IMR-90 (cell line): Measurements from ENCODE around the gene SMAD2.

ENCODE experiments used
- BHLHE40 ChIP-seq: fragments of 150-350 bp; IDR thresholded peaks from 2 replicates; pipeline ENCODE4 v1.6.1; 2016; ENCODE audit warnings: mild to moderate bottlenecking, low read depth, low read length
- FOS ChIP-seq: fragments of 150-350 bp; IDR thresholded peaks from 2 replicates; pipeline ENCODE4 v1.6.1; 2016; ENCODE audit warnings: low read depth, low read length
- MAZ ChIP-seq: IDR thresholded peaks from 2 replicates; pipeline ENCODE4 v1.6.1; 2012; ENCODE audit warnings: low read depth, mild to moderate bottlenecking, low read length, improper control_type of control experiment, moderate library complexity, borderline replicate concordance
- POLR2A ChIP-seq: IDR thresholded peaks from 2 replicates; pipeline ENCODE4 v1.6.1; 2012; ENCODE audit warnings: mild to moderate bottlenecking, low read depth, low read length
- RCOR1 ChIP-seq: IDR thresholded peaks from 2 replicates; pipeline ENCODE4 v1.6.1; 2012; ENCODE audit warnings: mild to moderate bottlenecking, low read length, improper control_type of control experiment; ENCODE audit not compliant: insufficient replicate concordance
- RFX5 ChIP-seq: IDR thresholded peaks from 2 replicates; pipeline ENCODE4 v1.8.0; 2012; ENCODE audit warnings: low read depth, mild to moderate bottlenecking, low read length, moderate library complexity
- TF ChIP-seq, protein P1 (sequence below): conservative IDR thresholded peaks from 2 replicates; pipeline ENCODE4 v1.5.1; 2012; ENCODE audit warnings: mild to moderate bottlenecking, low read depth, low read length, improper control_type of control experiment

GRCh38 chr18:47936952-47937351 lies 6.5 kb upstream of the SMAD2 start:
- TF ChIP-seq, protein P1, sequence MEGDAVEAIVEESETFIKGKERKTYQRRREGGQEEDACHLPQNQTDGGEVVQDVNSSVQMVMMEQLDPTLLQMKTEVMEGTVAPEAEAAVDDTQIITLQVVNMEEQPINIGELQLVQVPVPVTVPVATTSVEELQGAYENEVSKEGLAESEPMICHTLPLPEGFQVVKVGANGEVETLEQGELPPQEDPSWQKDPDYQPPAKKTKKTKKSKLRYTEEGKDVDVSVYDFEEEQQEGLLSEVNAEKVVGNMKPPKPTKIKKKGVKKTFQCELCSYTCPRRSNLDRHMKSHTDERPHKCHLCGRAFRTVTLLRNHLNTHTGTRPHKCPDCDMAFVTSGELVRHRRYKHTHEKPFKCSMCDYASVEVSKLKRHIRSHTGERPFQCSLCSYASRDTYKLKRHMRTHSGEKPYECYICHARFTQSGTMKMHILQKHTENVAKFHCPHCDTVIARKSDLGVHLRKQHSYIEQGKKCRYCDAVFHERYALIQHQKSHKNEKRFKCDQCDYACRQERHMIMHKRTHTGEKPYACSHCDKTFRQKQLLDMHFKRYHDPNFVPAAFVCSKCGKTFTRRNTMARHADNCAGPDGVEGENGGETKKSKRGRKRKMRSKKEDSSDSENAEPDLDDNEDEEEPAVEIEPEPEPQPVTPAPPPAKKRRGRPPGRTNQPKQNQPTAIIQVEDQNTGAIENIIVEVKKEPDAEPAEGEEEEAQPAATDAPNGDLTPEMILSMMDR = no peak
- no peak for TF ChIP-seq RCOR1
- TF ChIP-seq RFX5 = no peak
- no peak for TF ChIP-seq FOS
- TF ChIP-seq POLR2A = no peak
- TF ChIP-seq BHLHE40 = no peak
- TF ChIP-seq MAZ = no peak
